CD8-positive, alpha-beta memory T cell (primary cell): ENCODE data around the gene TIA1. TPM values are rescaled to one million over a fixed set of nuclear protein-coding genes. Genes with fewer than 3 reads are reported as not detected.
A peak's percentile ranks its signal among the peaks of the same experiment; 100 is the strongest.
"Not testable (repeated sequence)": the region's sequence is repeated elsewhere in the genome, so short reads cannot be mapped to it uniquely, and the experiment has no call there.

Experiments
- CTCF ChIA-PET: fragments of 350-600 bp; sonication (Branson Sonifier 250); formaldehyde crosslinking; loops from one replicate; lab custom pipeline; 2021; ENCODE audit warnings: antibody characterized with exemption; lab: Charles Lee
- POLR2A ChIA-PET: fragments of 350-600 bp; sonication (Branson Sonifier 250); formaldehyde crosslinking; loops from one replicate; lab custom pipeline; 2021; ENCODE audit warnings: antibody characterized with exemption; lab: Charles Lee
- DNase-seq, 5 donors: peaks; one replicate each; pipeline versions ENCODE4 v3.0.0 to v3.0.0-alpha.2; 2020 to 2022; ENCODE audit warnings: mixed read lengths in 1 of 5
- H3K27ac ChIP-seq: one replicate; pipeline ENCODE4 v1.7.0; 2013; ENCODE audit warnings: low read depth, mild to moderate bottlenecking, low read length, moderate library complexity
- H3K27me3 ChIP-seq: 2 replicates; pipeline ENCODE4 v1.7.0; 2013; ENCODE audit warnings: low read length, mild to moderate bottlenecking; ENCODE audit not compliant: insufficient read depth, poor library complexity, severe bottlenecking
- H3K36me3 ChIP-seq: 2 replicates; pipeline ENCODE4 v1.7.0; 2013; ENCODE audit warnings: mild to moderate bottlenecking, low read length, moderate library complexity; ENCODE audit not compliant: insufficient read depth
- H3K4me1 ChIP-seq: 2 replicates; pipeline ENCODE4 v1.7.0; 2013; ENCODE audit warnings: mild to moderate bottlenecking, low read length, moderate library complexity; ENCODE audit not compliant: insufficient read depth
- H3K4me3 ChIP-seq: 2 replicates; pipeline ENCODE4 v1.7.0; 2013; ENCODE audit warnings: mild to moderate bottlenecking, low read length
- H3K9me3 ChIP-seq: 2 replicates; pipeline ENCODE4 v1.7.0; 2013; ENCODE audit warnings: mild to moderate bottlenecking, low read length
- H3K27ac Mint-ChIP-seq, 8 donors: one replicate each; pipeline ENCODE4 v1.8.0; 2020 to 2021; ENCODE audit warnings: mixed read lengths in 8 of 8, mild to moderate bottlenecking in 6 of 8, inconsistent platforms in 3 of 8, moderate library complexity in 3 of 8
- H3K27me3 Mint-ChIP-seq, 2 donors: one replicate each; pipeline ENCODE4 v1.8.0; 2020 to 2021; ENCODE audit warnings: mixed read lengths in 2 of 2, mild to moderate bottlenecking in 1 of 2, moderate library complexity in 1 of 2
- H3K36me3 Mint-ChIP-seq, 3 donors: one replicate each; pipeline ENCODE4 v1.8.0; 2020 to 2021; ENCODE audit warnings: mixed read lengths in 3 of 3, inconsistent platforms in 1 of 3, mild to moderate bottlenecking in 1 of 3
- H3K4me1 Mint-ChIP-seq, 3 donors: one replicate each; pipeline ENCODE4 v1.8.0; 2020 to 2021; ENCODE audit warnings: mixed read lengths in 3 of 3, inconsistent platforms in 1 of 3, mild to moderate bottlenecking in 1 of 3
- H3K4me3 Mint-ChIP-seq, 7 donors: one replicate each; pipeline ENCODE4 v1.8.0; 2020 to 2021; ENCODE audit warnings: mixed read lengths in 7 of 7, mild to moderate bottlenecking in 6 of 7, moderate library complexity in 4 of 7, inconsistent platforms in 2 of 7
- H3K9me3 Mint-ChIP-seq, 5 donors: one replicate each; pipeline ENCODE4 v1.8.0; 2020 to 2022; ENCODE audit warnings: mixed read lengths in 5 of 5, mild to moderate bottlenecking in 3 of 5, moderate library complexity in 2 of 5, inconsistent platforms in 1 of 5
- polyA plus RNA-seq: library from polyadenylated mRNA; unstranded; fragments of 300-500 nt; fragmentation: Illumina TruSeq; gene quantifications from one replicate; pipeline ENCODE4 v1.2.3, GENCODE V29; 2021
- total RNA-seq, 2 experiments: library from RNA; stranded (reverse); gene quantifications; one replicate each; pipeline ENCODE4 v1.2.3, GENCODE V29; 2021

TIA1 gene
- total and polyA plus RNA-seq, 3 experiments from 2014 or later: 46.8 to 98.7 (median 88.1) TPM

DNA sequence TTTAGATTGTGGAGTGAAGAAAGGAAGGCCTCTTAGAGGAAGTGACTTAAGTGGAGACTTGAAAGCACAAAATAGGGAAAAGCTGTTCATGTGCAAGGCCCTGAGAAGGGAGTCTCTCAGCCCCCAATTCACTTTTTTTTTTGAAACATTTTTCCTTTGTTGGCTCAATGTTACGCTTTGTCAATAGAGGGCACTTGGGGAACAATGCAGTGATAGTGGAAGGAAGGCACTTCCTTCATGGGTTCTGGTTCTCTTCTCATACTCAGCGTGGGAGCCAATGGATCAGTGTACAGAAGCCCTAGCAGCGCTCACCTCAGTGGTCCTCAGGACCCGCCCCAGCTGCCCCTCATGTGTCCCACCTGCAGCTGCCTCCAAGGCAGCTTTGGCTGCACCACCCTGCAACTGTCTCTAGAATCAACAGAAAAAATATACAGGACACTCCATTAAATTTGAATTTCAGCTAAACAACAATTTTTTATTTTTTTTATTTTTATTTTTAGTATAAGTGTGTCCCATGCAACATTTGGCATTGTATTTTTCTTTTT is 49.0 kb downstream of the TIA1 start:
- DNase-seq: no peak
- Mint-ChIP-seq H3K9me3 (no peaks in the 10 kb centered on the region), H3K36me3 (no peaks in the 10 kb centered on the region), H3K4me3 (no peak overlapping the region), H3K27ac (no peak overlapping the region), H3K27me3 (peaks cover 0 to 5% of the 10 kb centered on the region in 2 donors), H3K4me1 (no peaks in the 10 kb centered on the region)
- POLR2A ChIA-PET: interaction anchor here (0.6 kb wide), 1 partner anchor 125 kb away, joined by 7 read pairs; no protein-coding TSS in a partner anchor
- Histone ChIP-seq H3K36me3 (no peaks in the 10 kb centered on the region), H3K4me1 (no peaks in the 10 kb centered on the region), H3K4me3 (no peak overlapping the region), H3K27me3 (no peaks in the 10 kb centered on the region), H3K9me3 (no peaks in the 10 kb centered on the region), H3K27ac (no peak overlapping the region)
- CTCF ChIA-PET: interaction anchor here (1.1 kb wide), 1 partner anchor 8 kb away, joined by 3 read pairs; no protein-coding TSS in a partner anchor

- Mint-ChIP-seq H3K4me1 (peaks cover 17 to 22% (median 22%) of the 10 kb centered on the region in 3 donors), H3K27me3 (peaks cover 0 to 3% of the 10 kb centered on the region in 2 donors), H3K9me3 (no peaks in the 10 kb centered on the region), H3K27ac (peak overlapping the region in 1 of 8 donors; percentile 21), H3K4me3 (no peak overlapping the region), H3K36me3 (peaks cover 0 to 14% (median 0%) of the 10 kb centered on the region in 3 donors)
- ChIA-PET CTCF (no interaction called here), POLR2A (no interaction called here)
- H3K27ac ChIP-seq: no peak overlapping the region
- no peaks in the 10 kb centered on the region for H3K27me3 ChIP-seq
- no peak overlapping the region for H3K4me3 ChIP-seq
- DNase-seq: no peak
- no peaks in the 10 kb centered on the region for H3K36me3 ChIP-seq
- H3K9me3 ChIP-seq: no peaks in the 10 kb centered on the region
- peaks cover 5% of the 10 kb centered on the region for H3K4me1 ChIP-seq
Observed at GRCh38 chr2:70192516-70192915, 55.9 kb downstream of the TIA1 start.

GRCh38 chr2:70191244-70191735 is 57.1 kb downstream of the TIA1 start:
- Mint-ChIP-seq H3K27ac (peak overlapping the region; percentile 96 to 100 (median 99)), H3K36me3 (peaks cover 0 to 14% (median 0%) of the 10 kb centered on the region in 3 donors), H3K4me3 (peak overlapping the region; percentile 90 to 98 (median 95)), H3K4me1 (peaks cover 17 to 22% (median 22%) of the 10 kb centered on the region in 3 donors), H3K9me3 (no peaks in the 10 kb centered on the region), H3K27me3 (peaks cover 0 to 3% of the 10 kb centered on the region in 2 donors)
- no peak for DNase-seq
- H3K4me1 ChIP-seq: peaks cover 5% of the 10 kb centered on the region
- no peaks in the 10 kb centered on the region for H3K36me3 ChIP-seq
- H3K9me3 ChIP-seq: no peaks in the 10 kb centered on the region
- H3K4me3 ChIP-seq: peak overlapping the region; percentile 82
- CTCF ChIA-PET: interaction anchor here (0.7 to 2.1 kb wide), 14 partner anchors 8 to 279 kb away, joined by 3 to 10 read pairs (median 5); partner anchors contain the start of genes FAM136A, MXD1 and SNRPG
- peak overlapping the region; percentile 93 for H3K27ac ChIP-seq
- POLR2A ChIA-PET: interaction anchor here (0.6 to 2.8 kb wide), 13 partner anchors 17 to 288 kb away, joined by 3 to 32 read pairs (median 4); partner anchors contain the start of genes MXD1, PCBP1, PCYOX1 and SNRPG
- H3K27me3 ChIP-seq: no peaks in the 10 kb centered on the region

DNA sequence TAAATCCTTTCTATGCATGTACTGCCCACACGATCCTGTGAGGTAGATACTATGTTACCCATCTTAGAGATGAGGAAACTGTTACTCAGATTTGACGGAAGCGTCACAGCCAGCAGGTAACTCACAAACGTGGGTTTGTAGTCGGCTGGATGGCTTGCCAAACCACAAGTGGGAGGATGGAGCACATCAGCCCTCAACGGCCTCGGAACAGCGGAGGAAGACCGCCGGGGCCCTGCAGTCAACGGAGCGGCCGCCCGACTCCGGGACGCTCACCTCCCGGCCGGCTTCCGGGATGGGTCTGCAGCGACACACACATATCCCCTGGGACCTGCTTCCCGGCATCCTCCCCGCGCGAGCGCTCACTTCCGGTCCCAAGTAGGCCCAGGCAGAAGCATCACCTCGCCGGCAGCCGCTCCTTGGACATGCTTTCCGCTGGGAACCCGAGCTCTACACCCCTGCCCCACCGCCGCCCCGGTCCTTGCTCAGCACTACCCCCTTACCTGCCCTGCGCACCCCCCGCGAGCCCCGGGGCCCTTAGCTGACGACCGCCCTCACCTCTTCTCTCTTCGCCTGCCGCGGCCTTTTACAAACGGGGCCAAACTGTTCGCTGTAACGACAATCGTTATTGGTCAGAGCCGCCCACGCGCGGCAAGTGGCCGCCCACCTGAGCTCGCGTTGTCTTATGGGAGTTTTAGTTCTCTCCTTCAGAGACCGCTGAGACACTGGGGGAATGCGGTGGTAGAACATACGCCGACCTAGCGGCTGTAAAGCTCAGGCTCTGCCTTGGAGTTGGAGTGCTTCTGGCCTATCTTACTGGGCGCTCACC is 57.8 kb downstream of the TIA1 start, which contains the start of gene C2orf42:
Gene C2orf42 (minus strand): TSS at position 602 of the 826 bp plus-strand sequence. CDS start 9,034 bp downstream, outside the sequence.
- Histone ChIP-seq H3K27ac (peak within 1 kb of the TSS; percentile 93), H3K4me1 (peaks cover 5% of the 10 kb centered on the region), H3K36me3 (no peaks in the 10 kb centered on the region), H3K27me3 (no peaks in the 10 kb centered on the region), H3K4me3 (peak within 1 kb of the TSS; percentile 82), H3K9me3 (no peaks in the 10 kb centered on the region)
- Mint-ChIP-seq H3K9me3 (no peaks in the 10 kb centered on the region), H3K4me1 (peaks cover 17 to 22% (median 22%) of the 10 kb centered on the region in 3 donors), H3K36me3 (peaks cover 0 to 14% (median 0%) of the 10 kb centered on the region in 3 donors), H3K27me3 (peaks cover 0 to under 1% of the 10 kb centered on the region in 2 donors), H3K27ac (peak within 1 kb of the TSS; percentile 96 to 100 (median 99)), H3K4me3 (peak within 1 kb of the TSS; percentile 90 to 98 (median 95))
- ChIA-PET POLR2A (interaction anchor here (0.5 to 2.8 kb wide), 14 partner anchors 48 to 448 kb away, joined by 3 to 32 read pairs (median 6); partner anchors contain the start of genes MXD1, PCBP1, PCYOX1 and SNRPG), CTCF (interaction anchor here (0.6 to 2.1 kb wide), 15 partner anchors 9 to 279 kb away, joined by 3 to 10 read pairs (median 5); partner anchors contain the start of genes FAM136A, MXD1 and SNRPG)
- peak; percentile 86 to 97 (median 96) for DNase-seq

DNA sequence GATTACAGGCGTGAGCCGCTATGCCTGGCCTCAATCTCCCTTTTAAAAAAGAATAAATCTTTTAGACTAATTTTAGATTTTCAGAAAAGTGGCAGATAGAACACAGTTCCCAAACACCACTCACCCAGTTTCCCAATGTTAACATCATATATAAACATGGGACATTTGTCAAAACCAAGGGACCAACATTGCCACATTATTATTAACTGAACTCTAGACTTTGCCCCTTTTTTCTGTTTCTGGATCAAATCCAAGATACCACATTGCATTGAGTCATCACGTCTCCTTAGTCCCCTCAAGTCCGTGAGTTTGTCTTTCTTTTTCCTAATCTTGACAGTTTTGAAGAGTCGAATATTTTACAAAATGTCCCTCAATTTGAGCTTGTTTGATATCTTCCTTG is 60.0 kb downstream of the TIA1 start:
- Mint-ChIP-seq H3K27me3 (no peaks in the 10 kb centered on the region), H3K27ac (peak overlapping the region in 6 of 8 donors; percentile 19 to 81 (median 66)), H3K36me3 (peaks cover 0 to 16% (median 0%) of the 10 kb centered on the region in 3 donors), H3K4me3 (peak overlapping the region in 5 of 7 donors; percentile 8 to 49 (median 36)), H3K9me3 (no peaks in the 10 kb centered on the region), H3K4me1 (peaks cover 17 to 22% (median 22%) of the 10 kb centered on the region in 3 donors)
- no peak for DNase-seq
- Histone ChIP-seq H3K4me3 (no peak overlapping the region), H3K27ac (no peak overlapping the region), H3K27me3 (no peaks in the 10 kb centered on the region), H3K36me3 (no peaks in the 10 kb centered on the region), H3K4me1 (peaks cover 5% of the 10 kb centered on the region), H3K9me3 (no peaks in the 10 kb centered on the region)
- CTCF ChIA-PET: interaction anchor here (0.7 kb wide), 1 partner anchor 275 kb away, joined by 3 read pairs; no protein-coding TSS in a partner anchor
- POLR2A ChIA-PET: no interaction called here

DNA sequence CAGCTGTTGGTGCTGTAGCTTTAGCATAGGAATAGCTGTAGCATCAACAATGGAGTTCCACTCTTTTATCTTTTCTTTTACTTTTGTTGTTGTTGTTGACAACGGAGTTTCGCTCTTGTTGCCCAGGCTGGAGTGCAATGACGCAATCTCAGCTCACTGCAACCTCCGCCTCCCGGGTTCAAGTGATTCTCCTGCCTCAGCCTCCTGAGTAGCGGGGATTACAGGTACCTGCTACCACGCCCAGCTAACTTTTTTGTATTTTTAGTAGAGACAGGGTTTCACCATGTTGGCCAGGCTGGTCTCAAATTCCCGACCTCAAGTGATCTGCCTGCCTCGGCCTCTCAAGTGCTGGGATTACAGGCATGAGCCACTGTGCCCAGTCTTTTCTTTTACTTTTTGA is 61.3 kb downstream of the TIA1 start:
- Mint-ChIP-seq H3K4me1 (peaks cover 17 to 22% (median 22%) of the 10 kb centered on the region in 3 donors), H3K36me3 (peaks cover 0 to 23% (median 3%) of the 10 kb centered on the region in 3 donors), H3K27ac (peak overlapping the region in 1 of 8 donors; percentile 32)
- H3K4me3 Mint-ChIP-seq, CTCF ChIA-PET, H3K9me3 Mint-ChIP-seq, DNase-seq, H3K27ac ChIP-seq, POLR2A ChIA-PET, H3K36me3 ChIP-seq, H3K9me3 ChIP-seq, H3K4me3 ChIP-seq, H3K4me1 ChIP-seq, H3K27me3 Mint-ChIP-seq, H3K27me3 ChIP-seq: not testable (repeated sequence)

DNA sequence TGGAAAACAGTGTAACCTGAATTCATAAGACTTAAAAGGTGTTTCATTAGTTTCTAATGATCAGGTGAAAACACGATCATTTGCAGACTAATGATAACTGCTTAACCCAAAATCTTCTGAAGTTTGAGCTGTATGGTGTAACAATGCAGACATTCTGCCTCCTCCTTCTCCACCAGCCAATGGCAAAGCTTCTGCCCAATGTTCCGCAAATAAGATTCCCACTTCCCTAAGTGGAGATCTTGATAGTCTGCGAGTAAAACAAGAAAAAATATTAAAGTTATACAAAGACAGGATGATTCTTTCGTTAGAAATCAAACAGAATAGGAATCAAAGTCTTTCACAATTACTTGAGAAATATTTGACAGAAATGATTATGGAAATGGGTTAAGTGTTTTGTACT is 65.7 kb downstream of the TIA1 start:
- peak overlapping the region in 1 of 8 donors; percentile 72 for H3K27ac Mint-ChIP-seq

More for the DNA sequence above, 65.7 kb downstream of the TIA1 start:
- H3K27me3 Mint-ChIP-seq: no peaks in the 10 kb centered on the region
- no peak for DNase-seq
- CTCF ChIA-PET: no interaction called here
- Histone ChIP-seq H3K4me3 (no peak overlapping the region), H3K36me3 (peaks cover 6% of the 10 kb centered on the region), H3K27me3 (no peaks in the 10 kb centered on the region), H3K27ac (no peak overlapping the region), H3K9me3 (no peaks in the 10 kb centered on the region), H3K4me1 (no peaks in the 10 kb centered on the region)
- POLR2A ChIA-PET: no interaction called here
- H3K36me3 Mint-ChIP-seq: peaks cover 0 to 31% (median 8%) of the 10 kb centered on the region in 3 donors
- H3K4me3 Mint-ChIP-seq: no peak overlapping the region
- peaks cover 0 to 3% (median 2%) of the 10 kb centered on the region in 3 donors for H3K4me1 Mint-ChIP-seq
- H3K9me3 Mint-ChIP-seq: no peaks in the 10 kb centered on the region
